GM21786 (cell line): ENCODE results near the gene UVSSA.
"Not testable (repeated sequence)": the region's sequence is repeated elsewhere in the genome, so short reads cannot be mapped to it uniquely, and the experiment has no call there.

Experiments
- ATAC-seq: cut with Tn5 transposase; IDR thresholded peaks from one replicate; pipeline ENCODE4 v1.9.1; 2021; ENCODE audit not compliant: unreplicated experiment

UVSSA gene

DNA sequence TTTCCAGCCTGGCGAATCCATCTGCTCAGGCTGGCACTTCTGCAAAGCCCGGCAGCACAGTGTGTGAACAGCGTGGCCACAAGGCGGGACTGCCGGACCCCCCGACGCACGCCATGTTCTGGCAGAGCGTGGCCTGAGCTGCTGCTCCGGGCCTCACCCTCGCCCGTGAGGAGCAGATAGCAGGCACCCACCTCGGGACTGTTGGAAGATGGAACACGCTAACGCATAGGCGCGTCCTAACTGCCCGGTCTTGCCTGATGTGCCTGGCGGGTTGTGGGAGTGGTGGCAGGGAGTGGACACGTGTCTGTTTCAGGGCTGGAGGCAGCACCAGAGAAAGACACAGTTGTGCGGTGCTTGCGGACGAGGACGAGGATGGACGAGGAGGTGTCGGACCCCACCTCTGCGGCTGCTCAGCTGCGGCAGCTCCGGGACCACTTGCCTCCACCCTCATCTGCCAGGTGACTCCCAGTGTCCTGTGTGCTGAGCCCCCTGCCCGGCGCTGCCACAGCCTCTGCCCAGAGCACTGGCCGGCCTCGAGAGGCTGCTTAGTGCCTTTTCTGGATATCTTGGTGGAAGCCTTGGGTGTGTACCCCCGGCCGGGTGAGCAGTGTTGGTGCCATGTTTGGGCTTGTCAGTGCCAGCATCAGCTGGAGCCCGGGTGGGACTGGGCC is 28.2 kb downstream of the UVSSA start:
- ATAC-seq, result no peak

DNA sequence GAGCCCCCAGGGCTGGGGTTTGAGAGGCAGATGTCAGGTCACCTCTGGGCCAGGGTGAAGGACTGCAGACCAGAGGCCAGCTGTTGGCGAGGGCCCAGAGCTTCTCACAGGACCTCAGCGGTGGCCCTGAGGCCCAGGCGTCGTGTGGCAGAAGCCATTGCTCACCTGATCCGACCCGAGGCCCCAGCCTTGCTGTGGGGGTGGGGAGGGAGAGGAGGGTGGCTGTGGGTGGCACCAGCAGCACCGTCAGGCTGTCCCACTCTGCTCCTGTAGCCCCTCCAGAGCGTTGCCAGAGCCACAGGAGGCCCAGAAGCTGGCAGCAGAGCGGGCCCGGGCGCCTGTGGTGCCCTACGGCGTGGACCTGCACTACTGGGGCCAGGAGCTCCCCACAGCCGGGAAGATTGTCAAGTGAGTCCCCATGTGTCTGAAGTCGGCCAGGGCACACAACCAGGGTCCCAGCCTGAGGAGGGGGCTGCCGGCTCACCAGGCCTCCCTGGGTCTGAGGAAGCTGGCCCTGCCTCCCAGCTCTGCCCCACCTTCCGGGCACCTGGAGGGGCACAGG is 28.8 kb downstream of the UVSSA start:
- no peak for ATAC-seq

DNA sequence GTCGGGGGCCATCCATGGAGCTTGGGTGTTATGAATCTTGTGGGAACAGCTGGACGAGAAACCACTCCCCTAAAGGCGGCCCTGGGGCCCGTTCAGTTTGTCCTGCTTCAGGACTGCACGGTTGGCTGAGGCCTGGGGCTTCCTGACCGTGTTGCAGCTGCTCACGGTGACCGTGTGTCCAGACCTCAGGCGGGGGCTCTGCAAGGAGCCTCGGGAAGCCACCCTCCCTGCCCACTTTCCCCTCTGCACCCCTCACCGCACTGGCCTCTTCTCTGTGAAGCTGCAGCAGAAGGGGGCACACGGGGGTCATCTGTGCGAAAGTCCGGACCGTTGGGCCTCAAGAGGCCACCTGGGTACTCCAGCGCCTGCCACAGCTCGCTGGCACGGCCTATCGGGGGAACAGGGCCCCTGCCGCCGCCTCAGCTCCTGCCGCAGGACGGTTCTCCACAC is 29.4 kb downstream of the UVSSA start:
- no peak for ATAC-seq

DNA sequence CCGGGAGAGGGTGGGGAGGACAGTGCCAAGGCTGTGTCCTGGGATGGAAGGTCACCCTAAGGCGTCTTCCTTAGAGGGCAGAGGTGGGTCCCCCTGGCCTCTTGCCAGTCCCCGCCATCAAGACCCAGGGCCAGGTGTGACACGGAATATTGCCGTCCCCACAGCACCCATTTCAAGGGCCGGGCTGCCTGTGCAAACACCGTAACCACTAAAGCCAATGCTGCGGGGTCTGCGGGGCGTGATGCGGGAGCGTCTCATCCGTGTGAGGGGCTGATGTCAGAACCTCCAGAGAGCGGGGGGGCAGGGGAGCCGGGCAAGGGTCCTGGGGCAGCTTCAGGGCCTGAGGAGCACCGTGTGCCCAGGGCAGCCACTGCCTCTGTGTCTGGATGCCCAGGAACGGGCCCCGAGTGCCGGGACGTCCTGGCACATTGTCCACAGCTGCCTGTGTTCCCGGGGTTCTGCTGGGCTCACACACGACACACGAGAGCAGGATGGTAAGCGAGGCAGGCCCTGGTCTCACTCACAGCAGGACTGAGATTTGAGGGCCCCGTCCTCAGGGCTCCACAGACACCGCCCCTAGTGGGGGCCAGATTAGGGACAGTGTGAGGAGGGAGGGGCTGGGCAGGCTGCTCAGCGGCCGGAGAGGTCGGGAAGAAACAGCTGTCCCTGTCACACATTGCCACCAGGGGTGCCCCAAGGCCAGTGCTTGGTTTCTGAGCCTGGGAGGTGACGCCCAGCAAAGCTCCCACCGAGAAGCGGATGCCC is 30.0 kb downstream of the UVSSA start:
- no peak for ATAC-seq

DNA sequence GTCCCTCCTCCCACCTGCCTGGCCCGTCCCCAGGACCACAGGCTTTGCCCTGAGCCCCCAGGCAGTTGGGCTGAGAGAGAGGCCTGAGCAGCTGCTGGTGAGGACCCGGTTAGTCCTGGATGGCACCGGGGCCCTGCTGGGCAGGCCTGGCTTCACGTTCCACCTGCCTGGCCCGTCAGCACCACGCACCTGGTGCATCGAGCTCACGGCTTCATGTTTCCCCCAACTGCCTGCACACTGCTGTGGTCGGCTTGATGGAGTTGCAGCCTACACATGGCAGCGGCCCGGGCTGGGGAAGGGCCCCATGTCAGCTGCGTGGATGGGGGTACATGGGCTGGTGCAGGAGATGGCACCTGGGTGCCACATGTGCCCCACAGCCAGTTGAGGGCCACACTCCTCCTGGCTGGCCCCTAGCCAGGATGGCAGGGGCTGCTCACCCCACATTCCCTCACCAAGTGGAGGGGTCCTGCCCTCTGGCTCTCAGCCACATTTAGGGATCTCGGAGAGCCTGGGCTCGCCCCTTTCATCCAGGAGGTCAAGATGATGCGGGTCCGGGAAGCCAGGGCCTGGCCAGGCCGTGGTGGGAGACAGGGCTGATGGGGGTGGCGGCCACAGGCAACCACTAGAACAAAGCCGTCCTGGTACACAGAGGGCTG is 30.7 kb downstream of the UVSSA start:
- ATAC-seq, result no peak

DNA sequence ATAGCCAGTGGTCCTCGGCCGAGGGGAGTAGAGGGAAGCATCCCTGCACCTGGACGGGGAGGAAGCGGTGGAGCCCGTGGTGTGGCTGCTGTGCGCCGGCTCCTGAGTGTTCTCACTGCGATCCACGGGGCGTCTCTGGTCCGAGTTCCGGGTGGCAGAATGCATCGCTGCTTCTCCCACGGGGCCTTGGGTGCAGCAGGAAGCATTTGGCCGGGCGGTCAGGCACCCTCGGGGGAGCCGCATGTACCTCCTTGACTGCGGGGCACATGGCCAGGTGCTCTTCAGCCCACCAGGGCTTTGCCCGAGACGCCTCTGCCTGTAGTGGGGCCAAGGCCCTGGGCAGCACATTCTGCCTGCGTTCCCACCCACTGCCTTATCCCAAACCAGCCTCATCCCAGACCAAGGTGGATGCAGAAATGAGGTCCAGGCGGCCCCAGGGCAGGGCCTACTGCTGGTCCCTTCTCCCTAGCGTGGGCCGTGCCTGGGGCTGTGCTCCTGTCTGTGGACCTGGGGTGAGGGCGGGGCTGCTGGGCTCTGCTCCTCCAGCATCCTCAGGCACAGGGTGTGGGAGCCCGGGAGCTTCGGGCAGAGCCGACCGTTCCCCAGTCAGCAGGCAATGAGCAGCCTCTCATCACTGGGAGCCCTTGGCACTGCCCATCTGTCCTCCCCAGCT is 31.7 kb downstream of the UVSSA start:
- no peak for ATAC-seq

DNA sequence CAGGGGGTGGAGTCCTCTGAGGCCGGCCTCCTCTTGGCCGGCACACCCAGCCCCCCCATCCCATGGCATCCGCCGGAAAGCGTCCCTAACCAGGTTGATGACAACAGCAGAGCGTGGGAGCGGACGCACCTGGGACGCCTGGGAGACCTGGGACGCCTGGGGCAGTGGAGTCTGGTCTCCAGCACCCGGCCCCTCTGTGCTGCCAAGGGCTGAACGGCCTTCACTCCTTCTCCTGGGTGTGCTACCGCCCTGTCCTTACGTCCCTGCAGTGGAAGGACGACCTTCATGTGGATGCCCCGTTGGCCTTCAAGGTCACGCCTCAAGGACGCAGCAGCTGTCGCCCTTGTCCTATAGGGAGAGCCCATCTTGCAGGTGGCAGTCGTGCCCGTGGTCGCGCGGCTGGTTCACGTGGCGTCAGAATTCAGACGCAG is 32.4 kb downstream of the UVSSA start:
- ATAC-seq, result no peak

DNA sequence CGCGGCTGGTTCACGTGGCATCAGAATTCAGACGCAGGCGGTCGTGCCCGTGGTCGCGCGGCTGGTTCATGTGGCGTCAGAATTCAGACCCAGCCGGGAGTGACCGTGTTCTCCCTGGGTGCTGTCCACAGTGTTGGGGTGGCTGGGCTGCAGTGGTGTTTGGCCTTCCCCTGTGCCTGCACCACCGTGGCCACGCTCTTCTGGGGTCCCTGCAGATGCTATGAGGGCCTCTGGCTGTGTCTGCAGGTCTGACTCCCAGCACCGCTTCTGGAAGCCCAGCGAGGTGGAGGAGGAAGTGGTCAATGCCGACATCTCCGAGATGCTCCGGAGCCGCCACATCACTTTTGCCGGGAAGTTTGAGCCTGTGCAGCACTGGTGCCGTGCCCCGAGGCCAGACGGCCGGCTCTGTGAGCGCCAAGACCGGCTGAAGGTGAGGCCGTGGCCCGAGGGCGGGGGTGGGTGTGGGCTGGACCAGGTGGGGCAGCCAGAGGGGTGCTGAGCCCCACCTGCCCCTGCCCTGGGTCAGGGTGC is 32.9 kb downstream of the UVSSA start:
- ATAC-seq, result no peak

DNA sequence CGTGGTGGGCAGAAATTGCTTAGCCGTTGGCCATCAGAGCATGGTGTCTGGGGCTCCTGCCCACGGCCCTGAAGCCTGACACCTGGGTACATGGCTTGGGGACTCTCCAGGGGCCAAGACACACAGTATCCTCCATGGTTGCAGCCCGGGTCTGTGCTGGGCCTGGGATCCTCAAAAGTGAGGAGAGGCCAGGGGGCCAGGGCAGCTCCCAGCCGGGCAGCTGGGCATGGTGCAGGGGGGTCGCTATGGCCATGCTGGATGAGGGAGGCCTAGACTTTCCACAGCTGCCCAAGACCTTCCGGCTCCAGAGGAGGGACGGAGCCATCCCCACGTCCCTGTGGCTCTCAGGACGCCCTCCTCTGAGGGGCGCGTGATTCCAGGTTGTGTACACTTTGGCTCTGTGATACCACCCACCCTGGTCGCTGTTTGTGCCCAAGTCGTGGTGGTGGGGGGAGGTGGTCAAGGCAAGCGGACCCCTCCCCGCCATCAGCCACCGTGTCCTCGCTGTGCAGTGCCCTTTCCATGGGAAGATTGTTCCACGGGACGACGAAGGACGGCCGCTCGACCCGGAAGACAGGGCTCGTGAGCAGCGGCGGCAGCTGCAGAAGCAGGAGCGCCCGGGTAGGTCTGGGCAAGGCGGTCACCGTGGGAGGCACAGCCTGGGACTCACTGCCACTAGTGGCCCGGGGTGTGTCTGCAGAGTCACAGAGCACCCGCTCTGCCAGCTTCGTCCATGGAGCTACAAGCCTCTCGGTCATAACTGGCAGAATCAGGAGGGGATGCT is 33.6 kb downstream of the UVSSA start:
- ATAC-seq, result no peak

DNA sequence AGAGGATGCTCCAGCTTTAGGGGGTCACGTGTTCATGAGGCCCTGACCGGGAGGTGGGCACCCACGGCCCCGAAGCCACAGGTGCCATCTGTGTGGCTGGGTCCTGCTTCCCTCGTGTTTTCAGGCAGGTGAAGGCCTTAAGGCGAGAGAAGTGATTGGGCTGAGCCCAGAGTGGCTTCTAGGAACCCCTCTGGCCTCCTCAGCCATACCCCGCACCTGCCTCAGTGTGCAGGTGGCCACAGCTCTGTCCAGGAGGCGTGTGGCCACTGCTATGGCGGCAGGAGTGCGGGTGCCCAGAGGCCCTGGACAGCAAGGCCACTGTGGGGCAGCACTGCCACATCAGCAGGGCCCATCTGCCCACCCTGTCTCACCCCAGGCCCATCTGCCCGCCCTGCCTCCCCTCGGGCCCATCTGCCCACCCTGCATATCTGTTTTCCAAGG is 34.2 kb downstream of the UVSSA start:
- ATAC-seq, result no peak

DNA sequence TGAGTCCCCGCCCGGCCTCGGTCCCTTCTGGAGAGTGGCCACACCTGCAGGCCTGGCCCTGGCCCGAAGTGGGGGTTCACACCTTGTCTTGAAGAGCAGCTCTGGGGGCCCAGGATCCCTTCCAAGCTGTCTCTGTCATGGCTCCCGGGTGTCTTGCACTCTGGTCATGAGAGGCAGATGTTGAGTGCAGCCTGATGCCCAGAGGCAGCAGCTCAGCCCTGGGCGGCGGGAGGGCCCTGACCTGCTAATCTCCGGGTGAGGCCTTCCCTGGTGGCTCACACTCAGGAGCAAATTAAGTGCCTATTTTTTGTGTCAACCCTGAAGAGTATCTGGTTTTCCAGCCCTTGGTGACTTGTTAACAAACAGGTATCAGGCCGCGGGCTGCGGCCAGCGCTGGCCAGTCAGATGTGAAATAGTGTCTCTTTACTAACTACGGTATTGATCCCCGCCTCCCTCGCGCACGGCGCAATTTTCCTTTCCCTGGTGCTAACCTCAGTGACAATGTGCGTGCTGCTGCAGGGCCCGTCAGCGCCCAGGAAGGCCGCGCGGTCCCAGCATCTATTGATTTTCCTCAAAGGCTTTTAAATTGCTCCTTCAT is 35.0 kb downstream of the UVSSA start:
- no peak for ATAC-seq

DNA sequence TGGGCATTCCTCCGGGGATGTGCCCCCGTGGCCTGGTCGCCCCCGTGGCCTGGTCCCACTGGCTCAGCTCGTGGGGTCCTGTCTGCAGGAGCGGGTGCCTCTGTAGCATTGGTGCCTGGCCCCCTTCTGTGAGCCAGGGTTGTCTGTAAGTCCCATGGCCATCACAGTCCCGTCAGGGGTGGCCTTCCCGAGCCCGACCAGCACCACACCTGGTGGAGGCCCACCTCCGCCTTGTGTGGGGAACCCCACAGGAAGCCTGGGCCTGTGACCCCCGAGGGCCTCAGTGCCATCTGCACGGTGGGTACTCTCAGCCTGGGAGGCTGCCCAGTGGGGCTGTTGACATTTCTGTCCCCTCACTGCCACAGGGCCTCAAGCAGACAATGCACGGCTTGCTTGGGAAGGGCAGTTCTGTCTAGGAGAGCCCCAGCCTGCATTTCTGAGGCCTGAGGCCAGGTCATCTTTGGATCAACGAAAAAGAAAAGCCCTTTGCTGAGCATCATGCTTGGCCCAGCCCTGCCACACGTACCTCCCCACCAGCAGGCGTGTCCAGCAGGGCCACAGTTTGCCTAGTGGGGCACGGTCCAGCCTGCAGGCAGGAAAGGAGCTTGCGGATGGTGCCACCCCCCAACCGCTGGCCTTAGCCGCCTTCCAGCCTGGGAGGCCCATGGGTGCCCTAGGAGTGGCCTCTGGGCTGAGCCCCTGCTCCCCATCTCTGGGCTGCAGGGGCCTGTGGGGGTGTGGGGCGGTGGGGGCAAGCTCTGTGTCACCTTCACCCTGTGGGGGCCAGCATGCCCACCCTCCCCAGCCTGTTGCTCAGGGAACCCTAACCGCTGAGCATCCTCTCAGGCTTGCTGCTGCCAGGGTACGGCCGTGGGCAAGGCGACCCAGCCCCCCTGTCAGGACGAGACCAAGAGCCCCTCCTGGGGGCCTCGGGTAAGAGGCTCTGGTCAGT is 36.0 kb downstream of the UVSSA start:
- no peak for ATAC-seq

DNA sequence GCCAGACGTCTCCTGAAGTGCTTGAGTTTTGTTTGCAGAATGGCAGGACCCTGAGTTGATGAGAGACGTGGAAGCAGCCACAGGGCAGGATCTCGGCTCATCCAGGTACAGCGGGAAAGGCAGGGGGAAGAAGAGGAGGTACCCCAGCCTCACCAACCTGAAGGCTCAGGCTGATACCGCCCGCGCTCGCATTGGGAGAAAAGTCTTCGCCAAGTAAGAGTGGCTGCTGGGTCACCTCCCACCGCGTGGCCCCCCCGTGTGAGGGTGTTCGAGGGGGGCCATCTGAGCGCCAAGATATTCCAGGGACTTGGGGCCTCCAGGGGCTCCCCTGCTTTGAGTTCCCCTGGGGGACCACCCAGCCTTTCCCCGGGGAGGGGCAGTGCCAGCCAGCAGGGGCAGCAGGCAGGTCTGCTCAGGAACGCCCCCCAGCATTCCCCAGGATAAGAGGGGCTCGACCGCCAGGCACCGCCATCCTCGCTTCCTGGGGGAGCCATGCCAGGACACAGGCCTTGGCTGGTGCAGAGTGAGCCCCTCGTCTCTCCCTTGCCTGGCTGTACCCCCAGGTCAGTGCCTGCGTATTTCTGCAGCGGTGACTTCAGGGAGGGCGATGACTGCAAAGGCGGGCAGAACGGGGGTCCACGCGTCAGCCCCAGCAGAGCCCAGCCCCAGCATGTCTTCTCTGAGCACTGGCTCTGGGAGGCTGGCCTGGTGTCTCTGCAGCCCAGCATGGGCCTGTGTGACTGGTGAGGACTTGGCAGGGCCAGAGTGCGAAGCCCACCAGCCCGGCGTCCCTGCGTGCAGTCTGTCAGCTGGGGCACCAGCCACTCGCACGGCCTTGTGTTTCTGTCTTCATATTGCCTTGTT is 37.0 kb downstream of the UVSSA start:
- ATAC-seq, result no peak

DNA sequence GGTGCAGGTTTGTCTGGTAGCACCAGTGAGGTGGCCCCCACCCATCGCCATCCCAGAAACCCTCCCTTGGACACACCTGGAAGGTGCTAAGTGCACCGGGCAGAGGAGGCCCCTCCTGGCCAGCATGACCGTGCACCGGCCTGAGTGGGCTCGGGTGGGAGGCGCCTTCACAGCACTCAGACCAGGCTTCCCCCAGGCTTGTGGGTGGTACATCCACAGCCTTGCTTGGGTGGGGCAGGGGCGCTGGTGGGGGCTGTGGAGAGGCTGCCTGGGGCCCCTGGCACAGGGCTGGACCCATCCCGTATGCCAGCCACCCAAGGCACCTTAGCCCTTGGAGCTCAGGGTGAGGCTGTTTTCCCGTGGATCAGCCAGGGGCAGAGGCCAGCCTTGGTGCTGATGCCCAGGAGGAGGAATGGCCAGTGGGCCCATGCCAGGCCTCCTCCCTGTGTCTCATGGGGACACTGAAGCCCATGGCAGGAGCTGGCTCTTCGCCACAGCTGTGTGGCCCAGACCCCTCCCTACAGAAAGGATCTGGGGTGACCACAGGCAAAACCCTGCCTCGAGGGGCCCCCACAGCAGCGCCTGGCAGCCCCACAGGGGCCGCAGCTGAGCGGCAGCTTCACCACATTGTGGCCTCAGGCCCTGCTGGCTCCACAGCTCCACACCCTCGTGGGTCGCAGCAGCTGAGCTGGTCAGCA is 37.8 kb downstream of the UVSSA start:
- ATAC-seq, result no peak

DNA sequence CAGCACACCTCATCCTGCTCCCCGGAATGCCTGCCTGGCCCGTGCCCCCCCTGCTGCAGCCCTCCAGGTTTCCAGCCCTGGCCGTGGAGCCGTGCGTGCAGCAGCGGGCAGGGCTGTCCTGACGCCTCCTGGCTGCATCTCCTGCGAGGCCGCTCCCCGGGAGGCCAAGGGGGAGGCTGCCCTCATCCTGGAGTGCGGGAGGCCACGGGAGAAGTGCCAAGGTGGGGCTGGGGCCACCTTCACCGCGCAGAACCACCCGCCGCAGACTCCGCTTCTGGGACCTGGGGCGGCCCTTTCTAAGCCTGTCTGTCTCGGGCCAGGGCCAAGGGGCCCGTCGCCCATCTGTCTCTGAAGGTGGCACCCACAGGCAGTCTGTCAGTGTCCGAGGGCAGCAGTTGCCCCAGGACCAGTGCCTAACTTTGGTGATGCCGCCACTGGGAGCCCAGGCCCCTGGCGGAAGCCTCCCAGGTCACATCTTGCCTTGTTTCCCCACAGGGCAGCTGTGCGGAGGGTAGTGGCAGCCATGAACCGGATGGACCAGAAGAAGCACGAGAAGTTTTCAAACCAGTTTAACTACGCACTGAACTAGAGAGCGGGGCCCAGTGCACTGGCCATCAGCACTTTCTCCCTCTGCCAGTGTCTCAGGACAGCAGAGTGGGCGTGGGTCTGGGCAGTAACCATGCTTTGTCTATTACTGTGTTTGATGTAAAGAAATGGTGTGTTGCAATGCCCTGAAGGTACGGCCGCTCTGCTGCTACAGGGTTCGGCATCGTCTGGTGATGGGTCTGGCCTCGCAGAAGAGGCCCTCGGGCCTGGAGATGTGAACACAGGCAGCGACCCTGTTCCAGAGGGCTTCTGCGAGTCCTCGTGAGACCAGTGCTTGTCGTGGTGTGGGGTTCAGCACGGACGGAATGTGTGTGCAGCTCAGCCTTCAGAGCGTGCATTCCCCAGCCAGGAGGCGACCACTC is 38.6 kb downstream of the UVSSA start:
- no peak for ATAC-seq

DNA sequence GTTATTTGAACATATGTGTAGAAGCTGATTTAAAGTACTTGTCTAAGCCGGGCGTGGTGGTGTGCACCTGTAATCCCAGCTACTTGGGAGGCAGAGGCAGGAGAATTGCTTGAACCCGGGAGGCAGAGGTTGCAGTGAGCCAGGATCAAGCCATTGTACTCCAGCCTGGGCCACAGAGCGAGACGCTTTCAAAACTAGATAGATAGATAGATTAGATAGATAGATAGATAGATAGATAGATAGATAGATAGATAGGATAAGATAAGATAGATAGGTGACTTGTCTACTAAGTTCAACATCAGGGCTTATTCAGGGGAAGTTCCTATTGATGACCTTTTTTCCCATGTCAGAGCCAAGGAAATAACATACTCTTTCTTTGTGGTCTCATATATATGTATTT is 46.4 kb downstream of the UVSSA start:
- ATAC-seq, result not testable (repeated sequence)
